HepG2 (cell line): ENCODE data around the gene KIAA0232. TPM values are rescaled to one million over a fixed set of nuclear protein-coding genes. Genes with fewer than 3 reads are reported as not detected.

Experiments used
- ATAC-seq: fragments of 200-7000 bp; cut with Tn5 transposase; 3 replicates; pipeline ENCODE4 v1.9.1; 2020; ENCODE audit warnings: mild to moderate bottlenecking, moderate library complexity
- BruUV-seq: library from RNA; stranded (reverse); fragments of 400-500 nt; replicated peaks from 2 replicates; lab custom pipeline; 2021; lab: Mats Ljungman, UMichigan
- CTCF ChIA-PET: fragments of 300-600 bp; formaldehyde crosslinking; extraction: SDS; loops from one replicate; lab custom pipeline; 2021; ENCODE audit warnings: low total read pairs, inconsistent platforms, low intra/inter-chr PET ratio; lab: Yijun Ruan, JAX
- POLR2A ChIA-PET: fragments of 350-600 bp; sonication (Branson Sonifier 250); formaldehyde crosslinking; loops from one replicate; lab custom pipeline; 2020; ENCODE audit warnings: antibody characterized with exemption, inconsistent platforms; lab: Yijun Ruan, JAX
- DNase-seq: peaks from one replicate; pipeline ENCODE4 v3.0.0-alpha.2; 2015; ENCODE audit warnings: low spot score
- FAIRE-seq: peaks from 3 replicates; lab custom pipeline; 2011; peaks lifted over from hg19 to GRCh38; lab: Jason Lieb, UNC
- H2AFZ ChIP-seq: one replicate; pipeline ENCODE4 v1.6.1; 2011; ENCODE audit warnings: low read length, inconsistent platforms
- H3K27ac ChIP-seq: fragments of 300-600 bp; 3 replicates; pipeline ENCODE4 v1.8.0; 2011; ENCODE audit warnings: mixed run types, mild to moderate bottlenecking, mixed read lengths, low read length, inconsistent platforms; ENCODE audit not compliant: insufficient read depth; ENCODE audit errors: extremely low read length
- H3K27me3 ChIP-seq, 2 experiments: fragments of 200-600 bp in 1 of 2; 2 replicates in 1 of 2; 3 replicates in 1 of 2; pipeline versions ENCODE4 v1.6.0 to v1.8.0; 2011; ENCODE audit warnings: low read length in 2 of 2, mild to moderate bottlenecking in 2 of 2, moderate library complexity in 2 of 2, inconsistent platforms in 1 of 2; ENCODE audit not compliant: insufficient read depth in 2 of 2, control insufficient read depth in 1 of 2
- H3K36me3 ChIP-seq, 2 experiments: fragments of 200-600 bp in 1 of 2; replicated peaks in 1 of 2; 2 replicates in 1 of 2; 3 replicates in 1 of 2; pipeline versions ENCODE4 v1.5.1 to v1.8.0; 2011; ENCODE audit warnings: low read length in 2 of 2, inconsistent platforms in 1 of 2; ENCODE audit not compliant: insufficient read depth in 2 of 2, control insufficient read depth in 1 of 2
- H3K4me1 ChIP-seq: 2 replicates; pipeline ENCODE4 v1.5.1; 2012; ENCODE audit warnings: low read length, inconsistent platforms; ENCODE audit not compliant: insufficient read depth
- H3K4me2 ChIP-seq: 2 replicates; pipeline ENCODE4 v1.6.0; 2011; ENCODE audit warnings: low read depth, low read length, inconsistent platforms
- H3K4me3 ChIP-seq, 3 experiments: fragments of 200-600 bp in 1 of 3; sonication (generic), shearing (Covaris generic) in 1 of 3; replicated peaks in 1 of 3; 2 replicates each; pipeline ENCODE4 v1.5.1; 2011 to 2016; ENCODE audit warnings: low read length in 3 of 3, inconsistent platforms in 2 of 3, low read depth in 2 of 3, mild to moderate bottlenecking in 2 of 3, control low read depth in 1 of 3, mixed read lengths in 1 of 3; ENCODE audit not compliant: insufficient read depth in 1 of 3
- H3K79me2 ChIP-seq: one replicate; pipeline ENCODE4 v1.6.1; 2011; ENCODE audit warnings: low read length, inconsistent platforms; ENCODE audit not compliant: insufficient read depth
- H3K9ac ChIP-seq: 2 replicates; pipeline ENCODE4 v1.6.0; 2011; ENCODE audit warnings: mild to moderate bottlenecking, low read depth, low read length, inconsistent platforms; ENCODE audit not compliant: insufficient read depth
- H3K9me3 ChIP-seq: 2 replicates; pipeline ENCODE4 v1.5.1; 2012; ENCODE audit warnings: mild to moderate bottlenecking, low read length
- H4K20me1 ChIP-seq: 2 replicates; pipeline ENCODE4 v1.6.0; 2011; ENCODE audit warnings: inconsistent platforms, mild to moderate bottlenecking, low read length, moderate library complexity; ENCODE audit not compliant: insufficient read depth
- HMG20B ChIP-seq: conservative IDR thresholded peaks from 2 replicates; pipeline ENCODE4 v1.6.1; 2016; ENCODE audit warnings: missing genetic modification reagents, missing compliant biosample characterization
- KAT8 ChIP-seq: IDR thresholded peaks from 2 replicates; pipeline ENCODE4 v1.6.1; 2016; ENCODE audit warnings: missing genetic modification reagents, missing compliant biosample characterization
- NR2C2 ChIP-seq: sonication (generic); formaldehyde crosslinking; IDR thresholded peaks from 2 replicates; pipeline ENCODE4 v1.4.0; 2020; ENCODE audit warnings: missing genetic modification reagents, mild to moderate bottlenecking, moderate library complexity, borderline replicate concordance
- ZNF570 ChIP-seq: sonication (generic); formaldehyde crosslinking; IDR thresholded peaks from 2 replicates; pipeline ENCODE4 v1.4.0; 2020; ENCODE audit warnings: mild to moderate bottlenecking, missing genetic modification reagents, borderline replicate concordance
- ZNF576 ChIP-seq: sonication (generic); formaldehyde crosslinking; IDR thresholded peaks from 2 replicates; pipeline ENCODE4 v1.4.0; 2020; ENCODE audit warnings: mild to moderate bottlenecking, missing genetic modification reagents
- WGBS: methylation state at CpG from one replicate; pipeline ENCODE4 v1.1.6; 2017; ENCODE audit warnings: low lambda C conversion rate; 5-methylcytosine and 5-hydroxymethylcytosine counted together
- in situ Hi-C: cut with HindIII; loops from 2 replicates; pipeline ENCODE4 v1.10.0; 2017; ENCODE audit warnings: low pct_unique_long_range_greater_than_20kb; ENCODE audit not compliant: extremely low pct_ligation_motif_present
- intact Hi-C: fragments of 100-400 bp; cut with micrococcal nuclease; formaldehyde crosslinking; loops from one replicate; pipeline ENCODE4 v1.10.0; 2022; ENCODE audit not compliant: unreplicated experiment
- polyA plus RNA-seq, 8 experiments: library from polyadenylated mRNA; depleted of rRNA in 3 of 8; stranded (reverse) in 7 of 8; unstranded in 1 of 8; fragments of >200 nt; fragmentation: Illumina TruSeq in 4 of 8; extraction: Trizol in 4 of 8; gene quantifications; 2 replicates each; pipeline versions ENCODE4 v1.2.1 to v1.2.3, GENCODE V29; 2011 to 2016; ENCODE audit warnings: low read depth in 4 of 8, missing spikeins in 1 of 8, mixed read lengths in 1 of 8; ENCODE audit not compliant: insufficient read depth in 1 of 8
- total RNA-seq, 5 experiments: library from RNA; depleted of rRNA; stranded (reverse); fragments of >200 nt; fragmentation: Illumina TruSeq; extraction: Trizol; gene quantifications; 2 replicates each; pipeline ENCODE4 v1.2.3, GENCODE V29; 2016; ENCODE audit warnings: low read depth in 1 of 5

Gene KIAA0232
- total and polyA plus RNA-seq, 2 of the 13 experiments (the other 11 are each of a cell fraction or from before 2014, with no cell fraction given): 7.8 to 17.1 TPM

GRCh38 chr4:6874981-6875380, 92.5 kb downstream of the KIAA0232 start:
- Histone ChIP-seq H4K20me1 (peaks cover 3% of the 10 kb centered on the region; the same call in 1 of the 2 replicates), H3K4me1 (no peaks in the 10 kb centered on the region), H2AFZ (no peak overlapping the region), H3K9me3 (no peaks in the 10 kb centered on the region), H3K9ac (no peak overlapping the region), H3K4me2 (no peak overlapping the region), H3K79me2 (no peaks in the 10 kb centered on the region), H3K27me3 (no peaks in the 10 kb centered on the region), H3K4me3 (no peak overlapping the region), H3K27ac (no peak overlapping the region), H3K36me3 (peaks cover 19 to 77% of the 10 kb centered on the region in 2 experiments)
- WGBS: 98% methylated on average over 4 of the region's 4 CpGs
- no peak for TF ChIP-seq HMG20B (CRISPR knock-in tag)
- TF ChIP-seq ZNF576 (CRISPR knock-in tag): no peak
- no peak for TF ChIP-seq NR2C2 (CRISPR knock-in tag)
- TF ChIP-seq ZNF570: no peak
- DNase-seq: no peak
- no peak for FAIRE-seq
- no TSS peak for BruUV-seq
- ATAC-seq: no peak
- in situ Hi-C loops (loop anchor here (5.0 kb wide), 1 partner anchor 153 kb away; no protein-coding TSS in a partner anchor), intact Hi-C loops (loop anchor here (1.0 kb wide), 1 partner anchor 155 kb away; no protein-coding TSS in a partner anchor)
- ChIA-PET POLR2A (interaction anchor here (2.9 kb wide), 1 partner anchor 18 kb away, joined by 13 read pairs; no protein-coding TSS in a partner anchor), CTCF (interaction anchor here (1.5 to 2.5 kb wide), 2 partner anchors 92 to 155 kb away, joined by 3 to 50 read pairs; no protein-coding TSS in a partner anchor)

- 95% methylated on average over 4 of the region's 4 CpGs for WGBS
- intact Hi-C loops: no loop called here
- CTCF ChIA-PET: no interaction called here
- H4K20me1 ChIP-seq: peaks cover 3% of the 10 kb centered on the region; the same call in 1 of the 2 replicates
- no peak for TF ChIP-seq KAT8
- TF ChIP-seq, all 625 proteins: peak for 0
- Histone ChIP-seq H3K4me2 (no peak overlapping the region), H3K9ac (no peak overlapping the region), H3K4me3 (no peak overlapping the region), H3K79me2 (no peaks in the 10 kb centered on the region), H3K27ac (no peak overlapping the region), H3K36me3 (peaks cover 22 to 77% of the 10 kb centered on the region in 2 experiments), H3K27me3 (no peaks in the 10 kb centered on the region), H3K9me3 (no peaks in the 10 kb centered on the region), H2AFZ (no peak overlapping the region), H3K4me1 (no peaks in the 10 kb centered on the region)
- in situ Hi-C loops: loop anchor here (5.0 kb wide), 1 partner anchor 153 kb away; no protein-coding TSS in a partner anchor
- FAIRE-seq (no peak), DNase-seq (no peak), ATAC-seq (no peak)
- BruUV-seq: no TSS peak
- POLR2A ChIA-PET: interaction anchor here (2.9 kb wide), 1 partner anchor 18 kb away, joined by 13 read pairs; no protein-coding TSS in a partner anchor
Observed at GRCh38 chr4:6875431-6875831, 92.9 kb downstream of the KIAA0232 start.
